ENCODE measurements around the gene NMNAT3.

Gene NMNAT3

GRCh38 chr3:139578783-139579182, 99.0 kb downstream of the NMNAT3 start:
- Histone ChIP-seq H4K20me1 (ENCODE audit: insufficient read depth, low read length) (no peaks in the 10 kb centered on the region), H3K27ac (ENCODE audit: low read length) (no peak overlapping the region), H3K4me2 (ENCODE audit: low read length) (no peak overlapping the region), H2AFZ (ENCODE audit: low read depth, low read length) (no peak overlapping the region), H3K4me1 (ENCODE audit: low read length) (no peaks in the 10 kb centered on the region), H3K9me3 (ENCODE audit: insufficient read depth, low read length) (no peaks in the 10 kb centered on the region), H3K27me3 (ENCODE audit: low read depth, low read length) (no peaks in the 10 kb centered on the region; the same call in 1 of the 2 replicates), H3K9ac (ENCODE audit: low read length) (no peak overlapping the region), H3K36me3 (replicated peaks; ENCODE audit: low read depth, low read length) (no peaks in the 10 kb centered on the region), H3K79me2 (ENCODE audit: low read length) (no peaks in the 10 kb centered on the region), H3K4me3 (ENCODE audit: low read length) (no peak overlapping the region)
- TF ChIP-seq EZH2phosphoT487 (IDR thresholded peaks at IDR 0.05; ENCODE audit: low read depth) (no peak), CTCF (IDR thresholded peaks at IDR 0.05; ENCODE audit: low read depth, low read length) (no peak)

DNA sequence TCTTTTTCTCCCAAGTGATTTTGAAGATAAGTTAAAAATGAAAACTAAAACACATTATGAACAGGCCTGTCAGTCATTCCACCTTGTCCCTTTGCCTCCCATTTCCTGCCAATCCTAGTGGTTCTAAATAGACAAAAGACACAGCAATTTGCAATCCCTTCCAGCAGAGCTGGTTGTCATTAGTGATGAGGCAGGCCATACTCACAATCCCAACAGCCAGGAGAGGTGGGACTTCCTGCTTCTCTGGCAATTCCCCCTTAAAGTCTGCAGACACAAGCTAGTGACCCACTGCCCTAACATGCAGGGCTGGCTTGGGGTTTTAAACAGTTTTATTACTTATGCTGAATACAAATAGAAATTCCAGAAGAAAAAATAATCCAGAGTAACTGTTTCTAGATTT, 99.9 kb downstream of the NMNAT3 start:
- Histone ChIP-seq H4K20me1 (ENCODE audit: insufficient read depth, low read length) (no peaks in the 10 kb centered on the region), H3K4me2 (ENCODE audit: low read length) (no peak overlapping the region), H3K36me3 (replicated peaks; ENCODE audit: low read depth, low read length) (no peaks in the 10 kb centered on the region)

GRCh38 chr3:139577346-139577745, 100.4 kb downstream of the NMNAT3 start:
- Histone ChIP-seq H3K27ac (ENCODE audit: low read length) (no peak overlapping the region), H3K36me3 (replicated peaks; ENCODE audit: low read depth, low read length) (no peaks in the 10 kb centered on the region), H3K4me1 (ENCODE audit: low read length) (no peaks in the 10 kb centered on the region), H2AFZ (ENCODE audit: low read depth, low read length) (no peak overlapping the region), H3K27me3 (ENCODE audit: low read depth, low read length) (no peaks in the 10 kb centered on the region; the same call in 1 of the 2 replicates), H3K9ac (ENCODE audit: low read length) (no peak overlapping the region), H4K20me1 (ENCODE audit: insufficient read depth, low read length) (no peaks in the 10 kb centered on the region), H3K79me2 (ENCODE audit: low read length) (no peaks in the 10 kb centered on the region), H3K4me2 (ENCODE audit: low read length) (no peak overlapping the region), H3K9me3 (ENCODE audit: insufficient read depth, low read length) (no peaks in the 10 kb centered on the region), H3K4me3 (ENCODE audit: low read length) (no peak overlapping the region)
- TF ChIP-seq EZH2phosphoT487 (IDR thresholded peaks at IDR 0.05; ENCODE audit: low read depth): no peak
- no peak for TF ChIP-seq CTCF (IDR thresholded peaks at IDR 0.05; ENCODE audit: low read depth, low read length)

More for the DNA sequence above, 99.9 kb downstream of the NMNAT3 start:
- Histone ChIP-seq H3K27me3 (ENCODE audit: low read depth, low read length) (no peaks in the 10 kb centered on the region; the same call in 1 of the 2 replicates), H3K9me3 (ENCODE audit: insufficient read depth, low read length) (no peaks in the 10 kb centered on the region), H3K9ac (ENCODE audit: low read length) (no peak overlapping the region), H3K4me1 (ENCODE audit: low read length) (no peaks in the 10 kb centered on the region), H3K27ac (ENCODE audit: low read length) (no peak overlapping the region), H3K79me2 (ENCODE audit: low read length) (no peaks in the 10 kb centered on the region), H2AFZ (ENCODE audit: low read depth, low read length) (no peak overlapping the region), H3K4me3 (ENCODE audit: low read length) (no peak overlapping the region)
- TF ChIP-seq EZH2phosphoT487 (IDR thresholded peaks at IDR 0.05; ENCODE audit: low read depth) (no peak), CTCF (IDR thresholded peaks at IDR 0.05; ENCODE audit: low read depth, low read length) (no peak)

- no peaks in the 10 kb centered on the region for H3K36me3 ChIP-seq (replicated peaks; ENCODE audit: low read depth, low read length)
- no peak overlapping the region for H3K9ac ChIP-seq (ENCODE audit: low read length)
- no peak overlapping the region for H3K4me2 ChIP-seq (ENCODE audit: low read length)
- no peaks in the 10 kb centered on the region for H3K79me2 ChIP-seq (ENCODE audit: low read length)
- H3K4me3 ChIP-seq (ENCODE audit: low read length): no peak overlapping the region
- no peaks in the 10 kb centered on the region for H3K4me1 ChIP-seq (ENCODE audit: low read length)
- no peaks in the 10 kb centered on the region; the same call in 1 of the 2 replicates for H3K27me3 ChIP-seq (ENCODE audit: low read depth, low read length)
- no peaks in the 10 kb centered on the region for H3K9me3 ChIP-seq (ENCODE audit: insufficient read depth, low read length)
- no peak overlapping the region for H2AFZ ChIP-seq (ENCODE audit: low read depth, low read length)
- no peaks in the 10 kb centered on the region for H4K20me1 ChIP-seq (ENCODE audit: insufficient read depth, low read length)
- TF ChIP-seq EZH2phosphoT487 (IDR thresholded peaks at IDR 0.05; ENCODE audit: low read depth): no peak
- no peak for TF ChIP-seq CTCF (IDR thresholded peaks at IDR 0.05; ENCODE audit: low read depth, low read length)
- no peak overlapping the region for H3K27ac ChIP-seq (ENCODE audit: low read length)
These were observed 103.5 kb downstream of the NMNAT3 start for GRCh38 chr3:139574026-139574947.

Data from OCI-LY3 (cell line).